SK-N-SH treated with all-trans-retinoic acid at 6 μM for 48 hours (cell line): ENCODE results near the gene PTX4.

ENCODE experiments used
- ATAC-seq: fragments of 200-7000 bp; cut with Tn5 transposase; 3 replicates; pipeline ENCODE4 v1.9.1; 2020; ENCODE audit warnings: mild to moderate bottlenecking, moderate library complexity
- ARNTL ChIP-seq: fragments of 450-650 bp; formaldehyde crosslinking; IDR thresholded peaks from 2 replicates; pipeline ENCODE4 v1.5.0; 2020; ENCODE audit warnings: low read depth, mild to moderate bottlenecking, moderate library complexity, borderline replicate concordance
- BACH2 ChIP-seq: fragments of 250-450 bp; sonication (Bioruptor Pico); IDR thresholded peaks from 2 replicates; pipeline ENCODE4 v1.9.0; 2021; ENCODE audit warnings: mild to moderate bottlenecking, borderline replicate concordance
- CREB5 ChIP-seq: fragments of 250-450 bp; sonication (Bioruptor Pico); IDR thresholded peaks from 2 replicates; pipeline ENCODE4 v1.5.1; 2020; ENCODE audit warnings: low read depth, mild to moderate bottlenecking, moderate library complexity
- CSDC2 ChIP-seq: fragments of 250-450 bp; sonication (Bioruptor Pico); IDR thresholded peaks from 2 replicates; pipeline ENCODE4 v1.5.0; 2020; ENCODE audit warnings: mild to moderate bottlenecking, moderate library complexity
- CSRNP3 ChIP-seq: fragments of 250-450 bp; sonication (Bioruptor Pico); IDR thresholded peaks from 2 replicates; pipeline ENCODE4 v1.5.1; 2021; ENCODE audit warnings: mild to moderate bottlenecking, moderate library complexity
- ESRRG ChIP-seq: fragments of 250-450 bp; sonication (Bioruptor Pico); IDR thresholded peaks from 2 replicates; pipeline ENCODE4 v1.6.1; 2021; ENCODE audit warnings: mild to moderate bottlenecking
- GLIS3 ChIP-seq: fragments of 250-450 bp; sonication (Bioruptor Pico); IDR thresholded peaks from 2 replicates; pipeline ENCODE4 v1.5.0; 2020; ENCODE audit warnings: mild to moderate bottlenecking, moderate library complexity
- ISL1 ChIP-seq: fragments of 250-450 bp; sonication (Bioruptor Pico); IDR thresholded peaks from 2 replicates; pipeline ENCODE4 v2.1.2; 2022; ENCODE audit warnings: mild to moderate bottlenecking, moderate library complexity
- OSR1 ChIP-seq: fragments of 250-450 bp; sonication (Bioruptor Pico); IDR thresholded peaks from 2 replicates; pipeline ENCODE4 v1.8.0; 2022; ENCODE audit warnings: moderate library complexity, mild to moderate bottlenecking, inconsistent platforms
- PATZ1 ChIP-seq: fragments of 250-450 bp; sonication (Bioruptor Pico); IDR thresholded peaks from 2 replicates; pipeline ENCODE4 v1.8.0; 2020; ENCODE audit warnings: mild to moderate bottlenecking, moderate library complexity, borderline replicate concordance
- PPARA ChIP-seq: fragments of 250-450 bp; sonication (Bioruptor Pico); IDR thresholded peaks from 2 replicates; pipeline ENCODE4 v1.5.0; 2020; ENCODE audit warnings: mild to moderate bottlenecking, borderline replicate concordance
- RARB ChIP-seq: fragments of 250-450 bp; sonication (Bioruptor Pico); IDR thresholded peaks from 2 replicates; pipeline ENCODE4 v1.8.0; 2021; ENCODE audit warnings: mild to moderate bottlenecking, moderate library complexity
- SNAI2 ChIP-seq: fragments of 250-450 bp; sonication (Bioruptor Pico); IDR thresholded peaks from 2 replicates; pipeline ENCODE4 v1.5.0; 2020; ENCODE audit warnings: mild to moderate bottlenecking, moderate library complexity
- TCF4 ChIP-seq: fragments of 250-450 bp; sonication (Bioruptor Pico); IDR thresholded peaks from 2 replicates; pipeline ENCODE4 v1.8.0; 2021; ENCODE audit warnings: mild to moderate bottlenecking, moderate library complexity, borderline replicate concordance
- TOX ChIP-seq: fragments of 250-450 bp; sonication (Bioruptor Pico); IDR thresholded peaks from 2 replicates; pipeline ENCODE4 v1.8.0; 2021; ENCODE audit warnings: mild to moderate bottlenecking, moderate library complexity, borderline replicate concordance
- ZC3H10 ChIP-seq: fragments of 250-450 bp; sonication (Bioruptor Pico); IDR thresholded peaks from 2 replicates; pipeline ENCODE4 v1.5.1; 2021; ENCODE audit warnings: mild to moderate bottlenecking, moderate library complexity
- ZFP3 ChIP-seq: fragments of 250-450 bp; sonication (Bioruptor Pico); IDR thresholded peaks from 2 replicates; pipeline ENCODE4 v1.5.0; 2020; ENCODE audit warnings: mild to moderate bottlenecking, moderate library complexity
- ZFP30 ChIP-seq: fragments of 450-650 bp; formaldehyde crosslinking; IDR thresholded peaks from 2 replicates; pipeline ENCODE4 v1.5.0; 2022; ENCODE audit warnings: mild to moderate bottlenecking, moderate library complexity
- ZNF565 ChIP-seq: fragments of 450-650 bp; formaldehyde crosslinking; conservative IDR thresholded peaks from 2 replicates; pipeline ENCODE4 v1.5.0; 2020; ENCODE audit warnings: low read depth, mild to moderate bottlenecking, moderate library complexity
- ZNF70 ChIP-seq: fragments of 450-650 bp; formaldehyde crosslinking; IDR thresholded peaks from 2 replicates; pipeline ENCODE4 v1.5.0; 2020; ENCODE audit warnings: mild to moderate bottlenecking, moderate library complexity
- ZNF8 ChIP-seq: fragments of 450-650 bp; formaldehyde crosslinking; IDR thresholded peaks from 2 replicates; pipeline ENCODE4 v1.5.0; 2020; ENCODE audit warnings: mild to moderate bottlenecking, moderate library complexity
- TF ChIP-seq, protein P1 (sequence below): fragments of 250-450 bp; sonication (Bioruptor Pico); IDR thresholded peaks from 2 replicates; pipeline ENCODE4 v1.5.0; 2020; ENCODE audit warnings: mild to moderate bottlenecking, moderate library complexity
- TF ChIP-seq, protein P2 (sequence below): fragments of 250-450 bp; sonication (Bioruptor Pico); IDR thresholded peaks from 2 replicates; pipeline ENCODE4 v1.8.0; 2021; ENCODE audit warnings: low read depth, mild to moderate bottlenecking, moderate library complexity, borderline replicate concordance

Gene PTX4

DNA sequence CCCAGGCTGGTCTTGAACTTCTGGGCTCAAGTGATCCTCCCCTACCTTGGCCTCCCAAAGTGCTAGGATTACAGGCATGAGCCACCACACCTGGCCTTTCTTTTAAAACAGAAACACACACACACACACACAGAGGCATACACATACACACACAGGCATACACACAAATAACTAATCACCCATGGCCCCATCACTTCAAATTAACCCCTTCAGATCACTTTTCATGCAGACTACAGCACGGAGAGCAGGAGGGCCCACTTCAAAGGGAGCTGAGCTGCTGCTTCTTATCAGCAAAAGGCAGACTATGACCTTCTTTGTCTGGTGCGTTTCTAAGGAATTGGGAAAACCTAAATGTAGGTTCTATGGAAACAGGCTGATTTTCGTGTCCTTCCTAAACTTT is 15.8 kb downstream of the PTX4 start:
- no peak for ATAC-seq
- no peak for TF ChIP-seq PPARA (CRISPR knock-in tag)
- TF ChIP-seq ISL1 (CRISPR knock-in tag) = no peak
- no peak for TF ChIP-seq OSR1
- TF ChIP-seq CSRNP3 (CRISPR knock-in tag) = no peak
- TF ChIP-seq GLIS3 = no peak
- no peak for TF ChIP-seq TCF4 (CRISPR knock-in tag)
- no peak for TF ChIP-seq ZNF70 (CRISPR knock-in tag)
- TF ChIP-seq ESRRG (CRISPR knock-in tag) = no peak
- no peak for TF ChIP-seq ZNF8 (CRISPR knock-in tag)
- TF ChIP-seq PATZ1 = no peak
- no peak for TF ChIP-seq ZC3H10 (CRISPR knock-in tag)
- TF ChIP-seq ARNTL = no peak
- TF ChIP-seq, protein P1, sequence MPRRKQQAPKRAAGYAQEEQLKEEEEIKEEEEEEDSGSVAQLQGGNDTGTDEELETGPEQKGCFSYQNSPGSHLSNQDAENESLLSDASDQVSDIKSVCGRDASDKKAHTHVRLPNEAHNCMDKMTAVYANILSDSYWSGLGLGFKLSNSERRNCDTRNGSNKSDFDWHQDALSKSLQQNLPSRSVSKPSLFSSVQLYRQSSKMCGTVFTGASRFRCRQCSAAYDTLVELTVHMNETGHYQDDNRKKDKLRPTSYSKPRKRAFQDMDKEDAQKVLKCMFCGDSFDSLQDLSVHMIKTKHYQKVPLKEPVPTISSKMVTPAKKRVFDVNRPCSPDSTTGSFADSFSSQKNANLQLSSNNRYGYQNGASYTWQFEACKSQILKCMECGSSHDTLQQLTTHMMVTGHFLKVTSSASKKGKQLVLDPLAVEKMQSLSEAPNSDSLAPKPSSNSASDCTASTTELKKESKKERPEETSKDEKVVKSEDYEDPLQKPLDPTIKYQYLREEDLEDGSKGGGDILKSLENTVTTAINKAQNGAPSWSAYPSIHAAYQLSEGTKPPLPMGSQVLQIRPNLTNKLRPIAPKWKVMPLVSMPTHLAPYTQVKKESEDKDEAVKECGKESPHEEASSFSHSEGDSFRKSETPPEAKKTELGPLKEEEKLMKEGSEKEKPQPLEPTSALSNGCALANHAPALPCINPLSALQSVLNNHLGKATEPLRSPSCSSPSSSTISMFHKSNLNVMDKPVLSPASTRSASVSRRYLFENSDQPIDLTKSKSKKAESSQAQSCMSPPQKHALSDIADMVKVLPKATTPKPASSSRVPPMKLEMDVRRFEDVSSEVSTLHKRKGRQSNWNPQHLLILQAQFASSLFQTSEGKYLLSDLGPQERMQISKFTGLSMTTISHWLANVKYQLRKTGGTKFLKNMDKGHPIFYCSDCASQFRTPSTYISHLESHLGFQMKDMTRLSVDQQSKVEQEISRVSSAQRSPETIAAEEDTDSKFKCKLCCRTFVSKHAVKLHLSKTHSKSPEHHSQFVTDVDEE (CRISPR knock-in tag) = no peak
- no peak for TF ChIP-seq ZFP30 (CRISPR knock-in tag)
- TF ChIP-seq BACH2 (CRISPR knock-in tag) = no peak
- TF ChIP-seq, protein P2, sequence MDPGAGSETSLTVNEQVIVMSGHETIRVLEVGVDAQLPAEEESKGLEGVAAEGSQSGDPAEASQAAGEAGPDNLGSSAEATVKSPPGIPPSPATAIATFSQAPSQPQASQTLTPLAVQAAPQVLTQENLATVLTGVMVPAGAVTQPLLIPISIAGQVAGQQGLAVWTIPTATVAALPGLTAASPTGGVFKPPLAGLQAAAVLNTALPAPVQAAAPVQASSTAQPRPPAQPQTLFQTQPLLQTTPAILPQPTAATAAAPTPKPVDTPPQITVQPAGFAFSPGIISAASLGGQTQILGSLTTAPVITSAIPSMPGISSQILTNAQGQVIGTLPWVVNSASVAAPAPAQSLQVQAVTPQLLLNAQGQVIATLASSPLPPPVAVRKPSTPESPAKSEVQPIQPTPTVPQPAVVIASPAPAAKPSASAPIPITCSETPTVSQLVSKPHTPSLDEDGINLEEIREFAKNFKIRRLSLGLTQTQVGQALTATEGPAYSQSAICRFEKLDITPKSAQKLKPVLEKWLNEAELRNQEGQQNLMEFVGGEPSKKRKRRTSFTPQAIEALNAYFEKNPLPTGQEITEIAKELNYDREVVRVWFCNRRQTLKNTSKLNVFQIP = no peak

- ATAC-seq = no peak
Measured at GRCh38 chr16:1471569-1472194, 17.1 kb downstream of the PTX4 start.

More at GRCh38 chr16:1471569-1472194, 17.1 kb downstream of the PTX4 start:
- TF ChIP-seq ZNF565 (CRISPR knock-in tag) (no peak), CSRNP3 (CRISPR knock-in tag) (no peak), ZC3H10 (CRISPR knock-in tag) (no peak), ARNTL (no peak), TOX (CRISPR knock-in tag) (no peak), OSR1 (no peak), CSDC2 (CRISPR knock-in tag) (no peak), GLIS3 (no peak), ZFP30 (CRISPR knock-in tag) (no peak), PATZ1 (no peak), CREB5 (CRISPR knock-in tag) (no peak), ZNF70 (CRISPR knock-in tag) (no peak), BACH2 (CRISPR knock-in tag) (no peak), ESRRG (CRISPR knock-in tag) (no peak), ZFP3 (CRISPR knock-in tag) (no peak), RARB (no peak), SNAI2 (CRISPR knock-in tag) (no peak)
- TF ChIP-seq, protein P2 = no peak
